Tibial nerve (tissue), 4 donors: Measurements from ENCODE around the gene SUMO4. TPM values are rescaled to one million over a fixed set of nuclear protein-coding genes. Genes with fewer than 3 reads are reported as not detected.

ENCODE experiments used
- DNase-seq, 2 donors: peaks; one replicate each; pipeline ENCODE4 v3.0.0-alpha.2; 2019; ENCODE audit warnings: low spot score in 2 of 2
- H3K27ac ChIP-seq, 4 donors: fragments of 200-600 bp; sonication (generic) in 3 of 4; one replicate each; pipeline ENCODE4 v1.5.1; 2017 to 2019; ENCODE audit warnings: mild to moderate bottlenecking in 1 of 4
- H3K27me3 ChIP-seq, 2 donors: fragments of 200-600 bp; sonication (generic) in 1 of 2; one replicate each; pipeline versions ENCODE4 v1.5.1 to v1.6.0; 2017 to 2019
- H3K36me3 ChIP-seq, 3 donors: fragments of 200-600 bp; sonication (generic); one replicate each; pipeline ENCODE4 v1.5.1; 2018 to 2019
- H3K4me1 ChIP-seq, 4 donors: fragments of 200-600 bp; sonication (generic) in 3 of 4; one replicate each; pipeline ENCODE4 v1.5.1; 2017 to 2019
- H3K4me3 ChIP-seq, 4 donors: fragments of 200-600 bp; sonication (generic) in 3 of 4; one replicate each; pipeline ENCODE4 v1.5.1; 2017 to 2019; ENCODE audit warnings: mild to moderate bottlenecking in 1 of 4, moderate library complexity in 1 of 4
- H3K9me3 ChIP-seq, 4 donors: fragments of 200-600 bp; sonication (generic) in 3 of 4; one replicate each; pipeline ENCODE4 v1.5.1; 2017 to 2019
- CTCF ChIP-seq, 5 experiments: fragments of 200-600 bp in 3 of 5; fragments of 450-650 bp in 2 of 5; sonication (generic) in 3 of 5; IDR thresholded peaks; one replicate each; pipeline ENCODE4 v1.5.1; 2016 to 2019; ENCODE audit warnings: antibody characterized with exemption in 5 of 5, mild to moderate bottlenecking in 3 of 5, moderate library complexity in 2 of 5
- EP300 ChIP-seq, 2 donors: sonication (generic); formaldehyde crosslinking; IDR thresholded peaks; one replicate each; pipeline ENCODE4 v1.6.1; 2017; ENCODE audit warnings: antibody characterized with exemption in 2 of 2, mild to moderate bottlenecking in 1 of 2
- POLR2A ChIP-seq, 2 donors: fragments of 450-650 bp; IDR thresholded peaks; one replicate each; pipeline ENCODE4 v1.6.1; 2017; ENCODE audit warnings: antibody characterized with exemption in 2 of 2, mild to moderate bottlenecking in 2 of 2, moderate library complexity in 2 of 2
- WGBS, 2 donors: methylation state at CpG; one replicate each; pipeline ENCODE4 v1.1.5; 2018; 5-methylcytosine and 5-hydroxymethylcytosine counted together
- total RNA-seq, 4 donors: library from RNA; depleted of rRNA; stranded (reverse); fragments of >200 nt; gene quantifications; one replicate each; pipeline ENCODE4 v1.1.0, GENCODE V29; 2016

Gene SUMO4
- total RNA-seq, 4 donors from 2014 or later = 4.9 to 6.9 (median 6.7) TPM

DNA sequence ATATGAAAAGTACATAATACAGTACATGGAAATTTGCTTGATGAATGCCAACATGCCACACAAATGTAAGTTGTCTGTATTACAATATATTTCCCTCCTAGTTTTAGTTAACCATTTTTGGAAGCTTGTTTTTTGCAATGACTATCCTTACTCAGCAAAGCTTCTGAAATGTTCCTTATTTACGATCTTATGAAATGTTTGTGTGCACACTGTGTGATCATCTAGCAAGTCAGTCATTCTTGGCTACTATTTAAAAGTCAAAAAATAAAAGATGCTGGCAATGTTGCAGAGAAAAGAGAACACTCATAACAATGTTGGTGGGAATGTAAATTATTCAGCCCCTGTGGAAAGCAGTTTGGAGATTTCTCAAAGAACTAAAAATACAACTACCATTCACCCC is 33.8 kb downstream of the SUMO4 start:
- H3K36me3 ChIP-seq = no peaks in the 10 kb centered on the region
- H3K9me3 ChIP-seq = no peaks in the 10 kb centered on the region
- WGBS, 2 donors = 8 to 22% methylated on average over 1 of the region's 1 CpG
- peaks cover 0 to 8% (median 0%) of the 10 kb centered on the region in 4 donors for H3K4me1 ChIP-seq
- TF ChIP-seq POLR2A (IDR thresholded peaks at IDR 0.05) = no peak
- no peak for TF ChIP-seq CTCF (IDR thresholded peaks at IDR 0.05)
- TF ChIP-seq EP300 (IDR thresholded peaks at IDR 0.05) = no peak
- no peak for DNase-seq
- no peaks in the 10 kb centered on the region for H3K27me3 ChIP-seq
- H3K4me3 ChIP-seq = no peak overlapping the region
- H3K27ac ChIP-seq = no peak overlapping the region

DNA sequence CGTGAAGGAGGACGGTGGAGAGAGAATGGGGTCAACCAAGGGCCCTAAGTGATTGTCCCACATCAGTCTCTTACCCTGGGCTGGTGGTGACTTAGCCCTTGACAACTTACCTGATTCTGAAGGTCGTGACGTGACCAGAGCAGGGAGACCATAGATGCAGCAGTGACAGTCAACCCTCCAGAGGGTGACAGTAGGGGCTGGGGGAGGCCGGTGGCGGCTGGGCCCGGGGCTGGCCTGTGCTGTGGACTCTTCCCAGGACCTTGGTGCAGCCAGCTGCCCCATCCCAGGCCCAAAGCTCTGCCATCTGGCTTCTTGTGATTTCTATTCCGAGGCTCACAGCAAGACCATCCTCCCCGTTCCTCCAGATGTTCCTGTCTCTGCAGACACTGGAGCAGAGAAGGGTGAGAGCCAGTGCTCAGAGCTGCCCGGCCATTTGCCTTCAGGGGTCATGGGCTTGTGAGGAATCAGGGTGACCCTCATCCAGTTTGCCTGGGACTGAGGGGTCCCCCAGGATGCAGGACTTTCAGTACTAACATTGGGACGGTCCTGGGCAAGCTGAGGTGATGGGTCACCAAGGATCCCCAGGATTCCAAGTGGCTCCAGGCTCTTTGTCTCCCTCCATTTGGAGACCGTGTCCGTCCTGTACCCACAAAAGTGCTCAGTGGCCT is 36.0 kb downstream of the SUMO4 start:
- DNase-seq = no peak
- Histone ChIP-seq H3K36me3 (no peaks in the 10 kb centered on the region), H3K27me3 (no peaks in the 10 kb centered on the region), H3K27ac (no peak overlapping the region), H3K4me1 (peaks cover 0 to 10% (median 0%) of the 10 kb centered on the region in 4 donors), H3K4me3 (no peak overlapping the region), H3K9me3 (no peaks in the 10 kb centered on the region)
- no peak for TF ChIP-seq CTCF (IDR thresholded peaks at IDR 0.05)
- TF ChIP-seq EP300 (IDR thresholded peaks at IDR 0.05) = no peak
- TF ChIP-seq POLR2A (IDR thresholded peaks at IDR 0.05) = no peak
- 86 to 94% methylated on average over 10 to 13 of the region's 13 CpGs for WGBS, 2 donors

- Histone ChIP-seq H3K36me3 (no peaks in the 10 kb centered on the region), H3K4me3 (no peak overlapping the region), H3K27me3 (no peaks in the 10 kb centered on the region), H3K9me3 (no peaks in the 10 kb centered on the region), H3K4me1 (peaks cover 0 to 14% (median 0%) of the 10 kb centered on the region in 4 donors), H3K27ac (no peak overlapping the region)
- 91 to 95% methylated on average over 10 to 12 of the region's 12 CpGs for WGBS, 2 donors
- no peak for TF ChIP-seq EP300 (IDR thresholded peaks at IDR 0.05)
- no peak for TF ChIP-seq CTCF (IDR thresholded peaks at IDR 0.05)
- TF ChIP-seq POLR2A (IDR thresholded peaks at IDR 0.05) = no peak
- DNase-seq = no peak
Observed at GRCh38 chr6:149436647-149437046, 36.6 kb downstream of the SUMO4 start.

GRCh38 chr6:149437212-149437611 is 37.1 kb downstream of the SUMO4 start:
- no peak for DNase-seq
- Histone ChIP-seq H3K4me3 (no peak overlapping the region), H3K36me3 (no peaks in the 10 kb centered on the region), H3K27me3 (no peaks in the 10 kb centered on the region), H3K9me3 (no peaks in the 10 kb centered on the region), H3K4me1 (peaks cover 0 to 11% (median 0%) of the 10 kb centered on the region in 4 donors), H3K27ac (no peak overlapping the region)
- 90 to 94% methylated on average over 3 of the region's 3 CpGs for WGBS, 2 donors
- TF ChIP-seq POLR2A (IDR thresholded peaks at IDR 0.05) (no peak), CTCF (IDR thresholded peaks at IDR 0.05) (no peak), EP300 (IDR thresholded peaks at IDR 0.05) (no peak)

GRCh38 chr6:149438855-149439254 is 38.8 kb downstream of the SUMO4 start:
- peaks cover 0 to 9% (median 0%) of the 10 kb centered on the region in 4 donors for H3K4me1 ChIP-seq
- H3K4me3 ChIP-seq = no peak overlapping the region
- H3K9me3 ChIP-seq = no peaks in the 10 kb centered on the region
- TF ChIP-seq POLR2A (IDR thresholded peaks at IDR 0.05) = no peak
- no peak for TF ChIP-seq CTCF (IDR thresholded peaks at IDR 0.05)
- no peak for TF ChIP-seq EP300 (IDR thresholded peaks at IDR 0.05)
- no peaks in the 10 kb centered on the region for H3K27me3 ChIP-seq
- WGBS, 2 donors = 76 to 89% methylated on average over 3 of the region's 3 CpGs
- DNase-seq = no peak
- no peaks in the 10 kb centered on the region for H3K36me3 ChIP-seq
- no peak overlapping the region for H3K27ac ChIP-seq
